DMS79 (cell line): Measurements from ENCODE around the gene CCR9.

Experiments
- DNase-seq: peaks from one replicate; lab custom pipeline; 2025; lab: John Stamatoyannopoulos, UW

The CCR9 gene

DNA sequence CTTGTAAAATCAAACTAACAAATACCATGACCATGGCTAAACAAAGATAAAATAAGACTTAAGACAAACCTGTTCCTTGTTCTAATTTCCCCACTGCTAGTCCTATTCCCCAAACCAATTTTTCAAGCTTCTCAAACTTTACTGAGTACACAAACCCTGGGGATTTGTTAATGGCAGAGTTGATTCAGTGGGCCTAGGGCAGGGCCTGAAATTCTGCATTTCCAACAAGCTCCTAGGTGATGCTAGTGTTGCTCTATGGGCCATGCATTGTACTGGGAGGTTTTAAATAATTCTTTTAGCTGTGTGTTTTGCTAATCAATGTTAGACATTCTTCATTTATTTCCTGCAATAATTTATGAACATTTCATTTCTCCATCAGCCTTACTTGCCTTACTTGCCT lies 13.3 kb upstream of the CCR9 start:
- no peak for DNase-seq

- no peak for DNase-seq
Measured at GRCh38 chr3:45873638-45874037, 12.7 kb upstream of the CCR9 start.

DNA sequence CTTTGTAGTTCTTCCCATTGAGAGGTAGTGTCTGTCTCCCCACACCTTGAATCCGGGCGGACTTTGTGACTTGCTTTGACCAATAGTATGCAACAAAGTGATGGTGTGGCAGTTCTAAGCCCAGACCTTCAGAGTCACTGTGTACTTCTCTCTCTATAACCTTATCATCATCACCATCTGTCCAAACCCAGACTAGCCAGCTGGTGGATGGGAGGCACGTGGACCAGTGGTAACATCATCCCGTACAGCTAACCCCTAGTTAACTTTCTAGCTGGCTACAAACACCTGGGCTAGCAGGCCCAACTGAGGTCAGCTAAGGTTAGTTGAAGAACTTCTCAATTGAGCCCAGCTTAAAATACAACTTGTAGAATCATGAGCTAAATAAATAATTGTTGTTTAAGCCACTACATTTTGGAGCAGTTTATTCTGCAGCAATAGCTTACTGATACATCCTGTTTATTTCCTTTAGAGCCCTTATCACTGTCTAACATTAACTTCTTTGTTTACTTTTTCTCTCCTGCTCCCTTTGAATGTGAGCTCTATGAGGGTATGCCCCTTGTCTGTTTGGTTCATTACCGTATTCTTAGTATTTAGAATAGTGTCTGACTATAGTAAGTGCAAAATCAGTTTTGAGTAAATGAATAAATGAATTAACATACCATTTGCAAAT lies 11.5 kb upstream of the CCR9 start:
- DNase-seq = no peak

DNA sequence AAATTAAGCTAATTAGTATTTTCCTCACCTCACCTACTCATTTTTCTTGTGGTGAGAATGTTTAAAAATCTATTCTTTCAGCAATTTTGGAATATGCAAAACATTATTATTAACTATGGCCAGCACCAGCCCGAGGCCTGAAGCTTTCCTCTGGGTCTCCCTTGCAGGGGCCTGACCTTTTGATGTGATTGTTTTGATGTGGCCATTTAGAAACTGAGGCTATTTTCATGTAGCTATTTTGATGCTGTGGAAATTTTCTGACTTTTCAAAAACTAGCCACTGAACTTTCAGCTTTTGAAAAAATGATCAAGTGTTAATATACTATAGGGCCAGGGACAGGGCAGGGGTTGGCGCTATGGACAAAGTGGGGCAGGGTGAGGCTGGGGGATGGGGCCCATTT lies 8.2 kb upstream of the CCR9 start:
- DNase-seq = no peak

DNA sequence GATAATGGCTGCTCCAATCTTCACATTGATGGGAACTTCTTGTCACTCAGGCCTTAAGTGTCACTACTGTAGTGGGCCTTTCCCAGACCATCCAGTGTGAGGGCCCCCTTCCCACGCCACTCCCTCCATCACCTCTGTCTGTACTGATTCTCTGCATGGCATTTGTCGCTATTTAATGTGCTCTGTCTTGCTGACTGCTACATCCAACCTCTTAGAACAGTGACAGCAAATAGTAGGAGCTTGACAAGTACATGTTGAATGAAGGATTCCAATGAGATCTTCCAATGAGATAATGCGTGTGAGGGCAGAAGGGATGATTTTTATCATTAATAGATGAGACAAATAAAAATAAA lies 5.6 kb upstream of the CCR9 start:
- no peak for DNase-seq

DNA sequence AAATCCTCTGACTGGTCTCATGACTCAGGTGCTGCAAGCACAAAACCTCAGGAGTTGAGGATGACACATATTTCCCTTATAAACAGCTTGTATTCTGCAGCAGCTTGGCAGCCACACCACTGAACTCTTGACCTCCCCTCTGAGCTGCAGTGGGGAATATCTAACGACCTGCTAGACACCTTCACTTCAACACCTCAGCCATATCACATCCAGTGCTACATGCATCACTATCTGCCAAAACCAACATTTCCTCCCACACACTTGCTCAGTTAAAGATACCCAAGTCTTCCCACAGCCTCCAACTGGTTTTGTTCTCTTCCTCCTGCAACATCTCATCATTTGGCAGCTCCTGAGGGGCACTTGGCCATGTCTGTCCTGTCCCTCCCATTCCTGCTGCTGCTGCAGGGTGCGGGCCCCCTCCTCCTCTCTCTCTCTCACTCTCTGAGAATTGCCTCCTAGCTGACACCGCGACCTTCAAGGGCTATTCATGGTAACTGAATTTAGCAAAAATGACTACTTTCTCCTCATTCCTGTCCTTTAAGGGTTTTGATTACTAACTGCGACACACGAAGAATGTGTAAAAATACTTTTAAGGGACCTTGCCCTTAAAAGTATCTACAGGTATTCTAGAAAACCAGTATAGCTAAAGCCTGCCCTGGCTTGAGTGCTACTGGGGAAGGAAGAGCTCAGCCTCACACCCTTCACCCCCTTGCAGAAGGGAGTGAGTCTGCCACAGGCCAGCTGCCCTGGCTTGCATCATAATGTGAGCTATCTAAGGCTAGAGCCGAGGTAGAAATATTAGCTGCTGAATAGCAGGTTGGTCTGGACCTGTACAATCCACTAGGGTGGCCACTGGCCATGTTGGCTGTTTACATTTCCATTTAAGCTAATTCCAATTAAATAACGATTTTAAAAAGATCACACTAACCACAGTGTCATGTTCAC lies 5.0 kb upstream of the CCR9 start:
- no peak for DNase-seq

- no peak for DNase-seq
Measured at GRCh38 chr3:45884368-45885201, 1.8 kb upstream of the CCR9 start.

DNA sequence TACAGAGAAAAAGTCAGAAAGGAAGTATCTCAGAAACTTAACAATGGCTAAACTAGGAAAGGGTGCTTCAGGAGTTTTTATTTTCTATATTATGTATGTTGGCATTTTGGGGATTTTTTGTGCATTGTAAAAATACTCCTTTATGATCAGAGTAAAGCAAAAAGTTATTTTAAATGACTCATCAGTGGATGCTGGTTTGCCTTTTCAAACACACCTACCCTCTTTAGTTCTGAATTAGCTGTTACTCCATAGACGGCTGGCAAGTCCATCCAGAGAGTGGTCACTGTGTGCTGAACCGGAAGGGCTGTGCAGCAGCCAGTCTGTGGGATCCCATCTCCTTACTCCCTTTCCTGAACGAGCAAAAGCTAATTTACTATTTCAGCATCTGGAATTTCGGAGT lies 942 bp downstream of the CCR9 start:
- no peak for DNase-seq

DNA sequence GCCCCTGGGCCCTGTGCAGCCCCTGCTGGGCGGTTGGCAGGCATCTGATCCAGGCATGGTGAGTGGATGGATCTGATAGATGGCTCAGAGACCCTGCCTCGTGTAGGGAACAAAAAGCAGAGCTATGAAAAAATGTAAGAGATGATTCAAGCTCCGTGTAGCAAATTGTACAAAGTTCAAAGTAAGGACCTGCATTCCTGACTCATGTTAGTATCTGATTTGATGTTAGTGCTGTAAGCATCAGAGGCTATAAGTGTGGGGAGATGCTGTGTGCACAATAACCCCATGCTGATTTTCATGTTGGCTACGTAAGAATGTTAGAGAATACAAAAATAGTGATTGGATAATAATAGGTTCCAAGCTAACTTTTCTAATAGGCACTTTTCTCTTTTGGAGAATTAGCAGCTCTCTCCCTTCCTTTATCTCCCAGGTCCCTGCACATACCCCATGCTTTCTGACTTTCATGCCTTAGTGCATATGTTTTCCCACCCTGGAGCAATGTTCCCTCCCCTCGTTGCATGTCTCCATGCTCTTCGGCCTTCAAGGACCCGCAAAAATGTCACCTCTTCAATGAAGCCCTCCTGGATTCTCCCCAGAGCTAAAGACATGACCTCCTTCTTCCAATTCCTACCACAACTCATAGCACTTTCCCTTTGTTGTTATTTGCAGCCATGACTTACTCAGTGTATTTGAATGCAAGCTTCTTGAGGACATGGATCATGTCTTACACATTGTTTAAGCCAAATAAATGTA lies 1.6 kb downstream of the CCR9 start:
- DNase-seq = no peak

GRCh38 chr3:45889337-45889736 lies 3.0 kb downstream of the CCR9 start:
- DNase-seq = no peak

- no peak for DNase-seq
Measured at GRCh38 chr3:45890405-45890804, 4.1 kb downstream of the CCR9 start.

GRCh38 chr3:45892161-45892560 lies 5.8 kb downstream of the CCR9 start:
- no peak for DNase-seq

DNA sequence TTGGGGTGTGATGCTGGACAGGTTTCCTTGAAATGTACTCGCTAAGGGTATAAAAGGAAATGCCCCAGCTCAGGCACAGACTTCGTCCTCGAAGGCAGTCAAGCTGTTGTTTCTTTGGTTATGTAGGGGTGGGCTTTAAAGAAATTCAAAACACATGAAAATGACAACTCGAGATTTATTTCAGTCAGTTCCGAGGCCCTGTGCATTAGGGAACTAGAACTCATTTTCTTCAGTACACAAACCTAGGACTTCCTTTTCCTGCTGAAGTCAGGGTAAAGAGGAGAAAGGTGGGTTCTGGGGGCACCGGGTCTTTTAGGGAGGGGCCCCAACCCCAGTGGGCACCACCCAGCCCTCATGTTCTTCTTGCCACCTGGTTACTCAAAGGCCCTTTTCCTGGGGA lies 7.7 kb downstream of the CCR9 start:
- no peak for DNase-seq

DNA sequence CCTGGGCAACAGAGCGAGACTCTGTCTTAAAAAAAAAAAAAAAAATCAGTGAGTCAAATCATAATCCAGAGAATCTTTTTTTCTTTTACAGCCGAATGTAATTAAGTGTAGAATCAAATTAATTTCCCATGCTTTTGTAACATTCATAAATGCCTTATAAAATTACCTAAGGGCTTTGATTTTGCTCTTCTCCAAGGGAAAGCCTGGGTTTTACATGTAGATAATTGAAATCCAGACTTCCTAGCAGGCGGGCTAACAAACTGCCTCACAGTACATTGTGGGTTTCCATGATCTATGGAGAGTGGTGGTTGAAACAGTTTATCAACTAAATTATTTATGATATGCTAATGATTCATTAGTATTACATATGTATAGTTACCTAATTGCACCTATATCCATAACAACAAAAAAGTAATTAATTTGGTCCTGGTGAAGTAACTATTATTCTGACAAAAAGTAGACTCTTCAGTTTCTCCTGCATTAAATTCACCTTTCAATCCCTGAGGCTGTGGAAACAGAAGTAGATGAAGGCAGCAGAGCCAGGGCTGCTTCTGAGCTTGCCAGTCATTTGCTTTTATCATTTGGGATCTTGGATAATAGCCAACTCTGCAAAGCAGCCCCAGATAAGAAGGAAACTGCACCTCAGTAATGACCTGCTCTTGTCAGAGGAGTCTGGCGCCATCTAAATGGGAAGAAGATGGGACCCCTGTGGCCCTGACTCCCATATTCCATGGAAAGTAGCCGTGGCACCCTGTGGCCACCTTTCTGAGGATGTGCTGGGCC lies 9.5 kb downstream of the CCR9 start:
- no peak for DNase-seq

DNA sequence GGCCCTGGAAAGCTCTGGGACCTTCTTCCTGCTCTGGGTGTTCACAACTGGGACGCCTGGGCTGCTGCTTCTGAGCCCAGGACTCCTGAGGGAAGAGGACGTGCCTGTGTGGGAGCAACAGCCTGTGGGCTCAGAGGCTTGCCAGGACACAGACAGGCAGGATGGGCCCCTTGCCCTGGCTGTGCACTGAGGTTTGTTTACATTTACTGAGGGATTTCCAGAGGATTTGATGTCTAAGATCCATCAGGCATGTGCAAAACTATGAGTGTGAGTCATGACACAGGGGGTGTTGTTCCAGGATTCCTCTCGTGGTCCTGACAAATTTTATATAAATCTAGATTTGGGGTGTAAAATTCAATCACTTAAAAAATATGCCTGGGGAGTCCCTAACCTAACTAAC lies 10.6 kb downstream of the CCR9 start:
- no peak for DNase-seq

DNA sequence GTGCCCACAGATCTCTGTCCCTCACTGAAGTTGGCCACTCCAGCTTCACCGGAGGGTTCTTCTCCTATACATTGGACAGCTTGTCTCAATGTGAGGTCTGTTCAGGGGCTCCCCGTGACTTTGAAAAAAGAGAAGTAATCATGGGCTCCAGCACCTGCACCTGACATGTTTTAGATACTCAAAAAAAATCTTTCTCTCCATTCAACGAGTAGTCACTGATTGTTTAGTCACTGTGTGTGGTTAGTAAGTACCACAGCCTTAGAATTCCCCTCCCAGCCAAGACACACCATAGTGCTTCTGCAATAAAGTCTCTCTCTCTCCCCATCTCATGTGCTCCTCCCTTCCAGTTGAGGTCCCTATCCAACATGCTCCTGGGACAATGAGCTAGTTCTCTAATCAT lies 18.6 kb downstream of the CCR9 start:
- DNase-seq = no peak

- no peak for DNase-seq
Measured at GRCh38 chr3:45905755-45906154, 19.4 kb downstream of the CCR9 start.

DNA sequence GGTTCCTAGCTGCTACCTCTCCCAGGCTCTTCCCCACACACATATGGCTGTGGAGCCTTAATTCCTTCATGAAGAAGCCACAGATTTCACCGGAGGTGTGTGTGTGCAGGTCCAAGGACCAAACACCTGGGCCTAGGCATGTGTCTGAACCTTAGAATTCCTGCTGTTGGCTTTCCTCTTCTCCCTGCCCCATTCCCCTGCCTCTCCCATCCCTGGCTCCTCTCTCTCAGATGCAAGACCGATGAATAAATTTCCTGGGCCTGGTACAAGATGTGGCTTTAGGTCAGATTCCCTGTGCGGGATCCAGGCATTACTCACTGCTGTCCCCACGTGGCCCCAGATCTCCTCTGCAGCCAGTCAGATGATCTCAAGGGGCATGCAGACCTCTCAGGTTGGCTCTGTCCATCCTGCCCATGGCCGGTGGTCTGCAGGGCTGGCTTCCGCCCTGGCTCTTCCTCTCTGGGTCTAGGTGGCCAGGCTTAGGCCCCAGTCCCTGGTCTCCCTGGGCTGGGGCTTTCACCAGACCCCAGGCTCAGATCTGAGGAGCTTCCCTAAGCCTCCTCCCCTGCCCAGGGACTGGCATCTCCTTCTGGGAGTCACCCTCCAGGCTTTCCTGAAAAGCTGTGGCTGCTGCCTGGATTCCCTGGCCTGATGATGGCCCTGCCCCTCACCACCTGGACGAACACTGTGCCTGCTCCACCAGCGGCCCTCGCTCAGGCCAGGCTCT lies 20.5 kb downstream of the CCR9 start:
- DNase-seq = no peak

DNA sequence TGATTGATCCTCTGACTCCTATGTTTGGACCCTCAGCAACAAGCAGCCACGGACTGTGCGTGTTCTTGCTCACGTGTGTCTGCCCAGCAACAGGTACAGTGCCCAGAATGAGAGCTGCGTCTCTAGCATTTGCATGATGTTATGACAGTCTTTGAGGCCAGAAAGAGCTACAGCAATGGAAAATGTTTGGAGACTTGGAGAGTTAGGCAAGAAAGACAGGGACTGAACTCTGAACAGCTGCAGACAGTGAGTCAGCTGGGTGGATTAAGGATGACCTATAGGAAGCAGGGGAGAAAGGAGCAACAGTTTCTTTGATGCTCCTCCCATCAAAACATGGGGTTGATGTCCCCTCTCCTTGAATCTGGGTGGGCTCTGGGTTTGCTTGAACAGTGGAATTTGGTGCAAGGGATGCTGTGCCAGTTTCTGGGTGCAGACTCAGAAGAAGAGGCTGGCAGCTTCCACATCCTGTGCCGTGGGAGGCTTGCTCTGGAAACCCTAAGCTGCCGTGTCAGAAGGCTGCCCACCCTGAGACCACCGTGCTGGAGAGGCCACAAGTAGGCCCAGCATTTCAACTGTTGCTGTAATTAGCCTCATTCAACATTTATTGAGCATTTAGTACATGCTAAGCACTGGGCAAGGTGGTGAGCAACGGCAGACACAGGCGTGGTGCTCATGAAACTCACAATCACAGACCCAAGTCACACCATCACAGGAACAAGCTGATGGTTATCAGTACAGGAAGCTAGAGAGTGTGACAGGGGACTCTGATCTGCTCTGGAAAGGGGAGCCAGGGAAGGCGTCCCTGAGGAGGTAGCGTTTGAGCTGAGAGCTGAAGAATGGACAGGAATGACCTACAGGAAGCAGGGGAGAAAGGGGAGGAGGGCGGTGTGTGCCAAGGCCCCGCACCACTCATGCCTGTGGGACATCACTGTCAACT lies 21.7 kb downstream of the CCR9 start:
- no peak for DNase-seq
